Mesendoderm (in vitro differentiated cells): ENCODE results near the gene DRG2.
A peak's percentile ranks its signal among the peaks of the same experiment; 100 is the strongest.

Source experiments
- DNase-seq: peaks from one replicate; pipeline ENCODE4 v3.0.0; 2013
- H2AK5ac ChIP-seq: 2 replicates; pipeline ENCODE4 v1.6.1; 2013; ENCODE audit warnings: low read length, inconsistent platforms
- H2BK120ac ChIP-seq: 2 replicates; pipeline ENCODE4 v1.6.1; 2013; ENCODE audit warnings: low read depth, mild to moderate bottlenecking, low read length, moderate library complexity, mixed read lengths
- H2BK15ac ChIP-seq: replicated peaks from 2 replicates; pipeline ENCODE4 v1.6.1; 2013; ENCODE audit warnings: low read depth, mild to moderate bottlenecking, moderate library complexity
- H2BK5ac ChIP-seq: 2 replicates; pipeline ENCODE4 v1.6.1; 2013; ENCODE audit warnings: low read length, inconsistent platforms
- H3K18ac ChIP-seq: 2 replicates; pipeline ENCODE4 v1.6.1; 2013; ENCODE audit warnings: mild to moderate bottlenecking, low read length, mixed read lengths
- H3K23ac ChIP-seq: one replicate; pipeline ENCODE4 v1.6.1; 2013; ENCODE audit warnings: low read length
- H3K27ac ChIP-seq: 2 replicates; pipeline ENCODE4 v1.5.1; 2013; ENCODE audit warnings: low read depth, mild to moderate bottlenecking, inconsistent platforms, low read length, moderate library complexity
- H3K27me3 ChIP-seq: 2 replicates; pipeline ENCODE4 v1.6.1; 2013; ENCODE audit warnings: low read length, control low read depth, mild to moderate bottlenecking, inconsistent platforms; ENCODE audit not compliant: insufficient read depth, poor library complexity
- H3K36me3 ChIP-seq: 2 replicates; pipeline ENCODE4 v1.6.1; 2013; ENCODE audit warnings: low read length, inconsistent platforms; ENCODE audit not compliant: control insufficient read depth, insufficient read depth
- H3K4ac ChIP-seq: one replicate; pipeline ENCODE4 v1.6.1; 2013; ENCODE audit warnings: low read depth, mild to moderate bottlenecking, low read length, moderate library complexity
- H3K4me1 ChIP-seq: 2 replicates; pipeline ENCODE4 v1.6.1; 2013; ENCODE audit warnings: low read depth, low read length, inconsistent platforms; ENCODE audit not compliant: control insufficient read depth
- H3K4me2 ChIP-seq: 2 replicates; pipeline ENCODE4 v1.6.1; 2013; ENCODE audit warnings: low read length
- H3K4me3 ChIP-seq: 2 replicates; pipeline ENCODE4 v1.5.1; 2013; ENCODE audit warnings: mild to moderate bottlenecking, low read length
- H3K56ac ChIP-seq: one replicate; pipeline ENCODE4 v1.6.1; 2013; ENCODE audit warnings: low read length
- H3K79me1 ChIP-seq: 2 replicates; pipeline ENCODE4 v1.6.1; 2013; ENCODE audit warnings: low read length, inconsistent platforms
- H3K79me2 ChIP-seq: 2 replicates; pipeline ENCODE4 v1.6.1; 2013; ENCODE audit warnings: mild to moderate bottlenecking, low read length; ENCODE audit not compliant: control insufficient read depth, insufficient read depth
- H3K9ac ChIP-seq: 2 replicates; pipeline ENCODE4 v1.6.1; 2013; ENCODE audit warnings: low read length, inconsistent platforms
- H4K5ac ChIP-seq: one replicate; pipeline ENCODE4 v1.6.1; 2013; ENCODE audit warnings: low read length
- H4K8ac ChIP-seq: one replicate; pipeline ENCODE4 v1.6.1; 2013; ENCODE audit warnings: low read depth, mild to moderate bottlenecking, control low read depth, low read length, moderate library complexity
- WGBS: extraction: QIAGEN DNeasy Blood & Tissue Kit; methylation state at CpG from one replicate; pipeline ENCODE4 v1.1.7; 2013; ENCODE audit warnings: low lambda C conversion rate, missing lambda C conversion rate; ENCODE audit not compliant: insufficient coverage; ENCODE audit errors: extremely low coverage; 5-methylcytosine and 5-hydroxymethylcytosine counted together

Gene DRG2

DNA sequence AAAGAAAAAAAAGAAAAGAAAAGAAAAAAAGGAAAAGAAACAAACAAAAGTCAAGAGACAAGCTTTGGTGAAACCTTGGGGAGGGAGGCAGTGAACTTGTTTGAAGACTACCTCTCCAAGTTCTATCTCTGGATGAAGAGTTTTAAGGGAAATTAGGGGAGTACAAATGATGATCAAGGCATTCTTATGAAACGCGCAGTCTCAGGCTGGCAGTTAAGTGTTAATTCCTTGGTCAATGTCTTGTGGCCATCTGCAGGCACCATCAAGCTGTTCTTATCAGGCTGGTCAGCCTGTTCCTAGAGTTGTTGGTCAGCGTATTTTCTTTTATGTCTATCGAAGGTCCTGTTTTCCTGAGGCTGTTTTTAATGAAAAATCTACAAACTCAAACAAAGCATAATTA lies 8.2 kb upstream of the DRG2 start:
- no peaks in the 10 kb centered on the region for H3K36me3 ChIP-seq
- H3K27me3 ChIP-seq, result no peaks in the 10 kb centered on the region
- no CpG with 5 or more reads among the region's 4 CpGs for WGBS

DNA sequence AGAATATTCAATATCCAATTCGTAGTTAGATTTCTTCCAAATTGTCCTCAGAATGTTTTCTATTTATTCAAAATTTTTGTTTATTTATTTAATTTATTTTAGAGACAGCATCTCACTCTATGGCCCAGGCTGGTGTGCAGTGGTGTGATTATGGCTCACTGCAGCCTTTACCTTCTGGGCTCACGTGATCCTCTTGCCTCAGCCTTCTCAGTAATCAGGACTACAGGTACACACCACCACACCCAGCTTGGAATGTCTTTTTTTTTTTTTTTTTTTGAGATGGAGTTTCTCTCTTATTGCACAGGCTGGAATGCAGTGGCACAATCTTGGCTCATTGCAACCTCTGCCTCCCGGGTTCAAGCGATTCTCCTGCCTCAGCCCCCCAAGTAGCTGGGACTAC lies 3.5 kb upstream of the DRG2 start:
- Histone ChIP-seq H3K4ac (no peak overlapping the region), H2BK120ac (no peak overlapping the region), H3K27me3 (no peaks in the 10 kb centered on the region), H2BK15ac (no peak overlapping the region), H3K79me1 (peaks cover 9% of the 10 kb centered on the region), H3K56ac (no peak overlapping the region), H3K9ac (no peak overlapping the region), H2BK5ac (no peak overlapping the region), H3K18ac (no peak overlapping the region), H3K4me2 (no peak overlapping the region), H3K4me3 (no peak overlapping the region), H4K5ac (no peak overlapping the region), H4K8ac (no peak overlapping the region), H3K79me2 (peaks cover 10% of the 10 kb centered on the region), H3K36me3 (no peaks in the 10 kb centered on the region), H2AK5ac (no peak overlapping the region), H3K23ac (no peak overlapping the region), H3K27ac (no peak overlapping the region), H3K4me1 (peaks cover 2% of the 10 kb centered on the region)
- DNase-seq, result no peak
- no CpG with 5 or more reads among the region's 4 CpGs for WGBS

More for the DNA sequence above, 8.2 kb upstream of the DRG2 start:
- Histone ChIP-seq H3K4me3 (no peak overlapping the region), H3K4ac (no peak overlapping the region), H2AK5ac (no peak overlapping the region), H3K4me1 (no peaks in the 10 kb centered on the region), H3K4me2 (no peak overlapping the region), H2BK15ac (no peak overlapping the region), H4K8ac (no peak overlapping the region), H2BK120ac (no peak overlapping the region), H3K27ac (no peak overlapping the region), H2BK5ac (no peak overlapping the region), H3K9ac (no peak overlapping the region), H3K56ac (no peak overlapping the region), H3K79me1 (no peaks in the 10 kb centered on the region), H3K79me2 (no peaks in the 10 kb centered on the region), H3K23ac (no peak overlapping the region), H3K18ac (no peak overlapping the region), H4K5ac (no peak overlapping the region)
- no peak for DNase-seq

DNA sequence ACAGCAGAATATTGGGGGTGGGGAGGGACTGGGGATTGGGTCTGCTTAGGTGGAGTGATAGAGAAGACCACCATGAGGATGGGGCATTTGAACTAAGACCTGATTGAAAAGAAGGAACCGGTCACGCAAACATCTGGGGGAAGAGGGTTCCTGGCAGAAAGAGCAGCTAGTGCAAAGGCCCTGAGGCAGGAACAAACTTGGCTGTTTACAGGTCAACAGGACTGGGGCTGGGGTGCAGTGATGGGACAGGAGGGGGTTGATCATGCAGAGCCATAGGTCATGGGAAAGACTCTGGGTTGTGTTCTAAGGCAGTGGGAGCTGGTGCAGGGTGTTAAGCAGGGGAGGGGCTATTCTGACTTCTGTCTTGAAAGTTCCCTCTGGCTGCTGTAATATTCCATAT lies 1.9 kb downstream of the DRG2 start:
- Histone ChIP-seq H2BK120ac (no peak overlapping the region), H3K4ac (no peak overlapping the region), H3K36me3 (peaks cover 2% of the 10 kb centered on the region), H3K79me1 (peaks cover 10% of the 10 kb centered on the region), H4K8ac (no peak overlapping the region), H2AK5ac (no peak overlapping the region), H2BK5ac (no peak overlapping the region), H3K9ac (no peak overlapping the region), H3K23ac (no peak overlapping the region), H3K27me3 (no peaks in the 10 kb centered on the region), H2BK15ac (no peak overlapping the region), H3K18ac (no peak overlapping the region), H3K27ac (no peak overlapping the region), H3K56ac (no peak overlapping the region), H3K4me1 (peaks cover 2% of the 10 kb centered on the region), H3K4me3 (no peak overlapping the region), H3K4me2 (no peak overlapping the region), H3K79me2 (peaks cover 10% of the 10 kb centered on the region), H4K5ac (no peak overlapping the region)
- no CpG with 5 or more reads among the region's 2 CpGs for WGBS
- no peak for DNase-seq

DNA sequence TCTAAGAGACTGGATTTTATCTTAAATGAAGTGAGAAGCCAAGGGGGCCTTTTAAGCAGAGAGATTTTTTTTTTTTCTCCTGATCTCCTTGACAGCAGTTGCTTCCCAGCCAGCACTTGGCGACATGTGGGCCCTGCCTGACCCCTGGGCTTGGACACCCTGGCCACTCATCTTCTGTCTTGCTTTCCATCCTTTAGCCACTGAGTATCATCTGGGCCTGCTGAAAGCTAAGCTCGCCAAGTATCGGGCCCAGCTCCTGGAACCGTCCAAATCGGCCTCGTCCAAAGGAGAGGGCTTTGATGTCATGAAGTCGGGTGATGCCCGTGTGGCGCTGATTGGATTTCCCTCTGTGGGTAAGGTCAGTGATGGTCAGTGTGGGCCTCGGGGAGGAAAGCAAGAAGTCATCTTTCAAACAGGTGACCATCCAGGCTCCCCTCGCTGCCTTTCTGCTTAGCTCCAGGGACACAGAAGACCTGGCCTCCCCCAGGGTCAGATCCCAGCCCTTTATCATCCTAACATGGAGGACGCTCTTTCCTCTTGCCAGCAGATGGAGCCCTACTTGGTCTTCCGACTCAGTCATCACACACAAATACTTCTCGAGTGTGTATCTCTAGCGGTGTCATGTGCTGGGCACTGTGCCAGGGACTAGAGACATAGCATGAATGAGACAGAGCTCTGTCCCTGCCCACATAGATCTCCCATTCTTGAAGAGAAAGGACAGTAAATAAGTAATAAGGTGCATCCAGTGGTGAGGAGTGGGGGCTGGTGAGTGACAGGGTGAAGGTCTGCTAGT lies 6.1 kb downstream of the DRG2 start:
- peak; percentile 63 for DNase-seq

DNA sequence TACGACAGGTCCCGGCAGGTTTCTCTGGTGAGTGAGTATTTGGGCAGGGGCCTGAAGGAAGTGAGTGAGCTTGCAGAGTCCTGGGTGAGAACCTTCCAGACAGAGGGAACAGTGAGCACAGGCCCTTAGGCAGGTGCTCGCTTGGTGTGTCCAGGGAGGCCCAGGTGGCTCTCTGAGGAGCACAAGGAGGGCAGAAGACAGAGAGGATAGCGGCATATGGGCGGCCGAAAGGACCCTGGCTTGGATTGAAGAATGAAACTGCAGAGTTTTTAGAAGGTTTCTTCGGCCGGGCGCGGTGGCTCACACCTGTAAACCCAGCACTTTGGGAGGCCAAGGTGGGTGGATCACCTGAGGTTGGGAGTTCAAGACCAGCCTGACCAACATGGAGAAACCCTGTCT lies 6.7 kb downstream of the DRG2 start:
- no peak overlapping the region for H2AK5ac ChIP-seq
- H3K9ac ChIP-seq, result no peak overlapping the region
- H3K79me2 ChIP-seq, result no peaks in the 10 kb centered on the region
- no peak overlapping the region for H2BK15ac ChIP-seq
- no peak overlapping the region for H3K56ac ChIP-seq
- no peaks in the 10 kb centered on the region for H3K4me1 ChIP-seq
- H2BK5ac ChIP-seq, result no peak overlapping the region
- no peak overlapping the region for H4K8ac ChIP-seq
- H3K4me3 ChIP-seq, result no peak overlapping the region
- DNase-seq, result no peak
- WGBS, result no CpG with 5 or more reads among the region's 10 CpGs
- no peak overlapping the region for H3K23ac ChIP-seq
- H3K27ac ChIP-seq, result no peak overlapping the region
- H3K18ac ChIP-seq, result no peak overlapping the region
- H3K27me3 ChIP-seq, result no peaks in the 10 kb centered on the region
- H3K36me3 ChIP-seq, result peaks cover 4% of the 10 kb centered on the region
- no peak overlapping the region for H2BK120ac ChIP-seq
- H3K4me2 ChIP-seq, result no peak overlapping the region
- H3K4ac ChIP-seq, result no peak overlapping the region
- H4K5ac ChIP-seq, result no peak overlapping the region
- H3K79me1 ChIP-seq, result peaks cover 1% of the 10 kb centered on the region

More for the DNA sequence above, 6.1 kb downstream of the DRG2 start:
- Histone ChIP-seq H3K4me1 (peaks cover under 1% of the 10 kb centered on the region), H4K5ac (no peak overlapping the region), H2BK120ac (no peak overlapping the region), H3K4ac (no peak overlapping the region), H3K18ac (no peak overlapping the region), H4K8ac (no peak overlapping the region), H3K4me3 (no peak overlapping the region), H3K36me3 (peaks cover 4% of the 10 kb centered on the region), H2BK5ac (no peak overlapping the region), H3K79me2 (peaks cover 2% of the 10 kb centered on the region), H3K27me3 (no peaks in the 10 kb centered on the region), H3K4me2 (no peak overlapping the region), H3K27ac (no peak overlapping the region), H3K79me1 (peaks cover 2% of the 10 kb centered on the region), H3K56ac (no peak overlapping the region), H2AK5ac (no peak overlapping the region), H3K9ac (no peak overlapping the region), H3K23ac (no peak overlapping the region), H2BK15ac (no peak overlapping the region)
- WGBS, result no CpG with 5 or more reads among the region's 15 CpGs

DNA sequence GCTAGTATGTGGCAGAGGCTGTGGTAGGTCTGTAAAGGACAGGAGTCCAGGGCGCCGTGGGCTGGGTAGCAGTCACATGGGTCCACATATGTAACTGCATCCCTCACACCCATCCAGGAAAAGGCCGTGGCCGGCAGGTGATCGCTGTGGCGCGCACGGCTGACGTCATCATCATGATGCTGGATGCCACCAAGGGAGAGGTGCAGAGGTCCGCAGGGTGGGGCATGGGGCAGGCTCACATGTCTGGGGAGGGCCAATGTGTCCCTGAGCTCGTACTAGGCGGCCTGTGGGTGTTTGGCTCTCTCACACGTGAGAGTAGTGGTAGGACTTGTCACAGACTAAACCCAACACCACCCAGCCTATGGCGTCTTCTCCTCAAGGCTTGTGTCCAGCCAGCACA lies 11.8 kb downstream of the DRG2 start:
- no peak for DNase-seq
- Histone ChIP-seq H4K5ac (no peak overlapping the region), H3K79me1 (no peaks in the 10 kb centered on the region), H3K56ac (no peak overlapping the region), H3K9ac (no peak overlapping the region), H3K79me2 (no peaks in the 10 kb centered on the region), H2BK120ac (no peak overlapping the region), H3K4me2 (no peak overlapping the region), H3K36me3 (peaks cover 5% of the 10 kb centered on the region), H3K23ac (no peak overlapping the region), H2AK5ac (no peak overlapping the region), H4K8ac (no peak overlapping the region), H3K27me3 (no peaks in the 10 kb centered on the region), H3K4me3 (no peak overlapping the region), H2BK5ac (no peak overlapping the region), H3K27ac (no peak overlapping the region), H3K4ac (no peak overlapping the region), H3K4me1 (no peaks in the 10 kb centered on the region), H2BK15ac (no peak overlapping the region), H3K18ac (no peak overlapping the region)
- no CpG with 5 or more reads among the region's 14 CpGs for WGBS
